ENCODE data around the gene GXYLT2. TPM values are rescaled to one million over a fixed set of nuclear protein-coding genes. Genes with fewer than 3 reads are reported as not detected.
"Not testable (repeated sequence)": the region's sequence is repeated elsewhere in the genome, so short reads cannot be mapped to it uniquely, and the experiment has no call there.

The GXYLT2 gene
- total and polyA plus RNA-seq, 2 donors (not counting 1 experiment from before 2014, with no cell fraction given) = 6.6 to 25.9 TPM

DNA sequence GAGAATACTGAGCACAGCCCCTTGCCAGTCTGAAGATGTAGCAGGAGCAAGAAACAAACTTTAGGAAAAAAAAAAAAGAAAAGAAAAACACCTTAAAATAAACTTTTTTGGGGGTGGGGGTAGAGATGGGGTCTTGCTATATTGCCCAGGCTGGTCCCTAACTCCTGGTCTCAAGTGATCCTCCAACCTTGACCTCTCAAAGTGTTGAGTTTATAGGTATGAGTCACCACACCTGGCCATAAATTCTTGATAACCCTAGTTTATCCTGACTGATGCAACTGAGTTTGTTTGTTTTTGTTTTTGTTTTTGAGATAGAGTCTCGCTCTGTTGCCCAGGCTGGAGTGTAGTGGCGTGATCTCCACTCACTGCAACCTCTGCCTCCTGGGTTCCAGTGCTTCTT lies 28.4 kb downstream of the GXYLT2 start:
- H3K79me2 ChIP-seq (ENCODE audit: control insufficient read depth, insufficient read depth, low read length) = no peaks in the 10 kb centered on the region
- TF ChIP-seq EZH2 (IDR thresholded peaks at IDR 0.05; ENCODE audit: low read length, missing control alignments) = no peak
- no peak for TF ChIP-seq CTCF (conservative IDR thresholded peaks at IDR 0.05 in 1 of 2, IDR thresholded peaks at IDR 0.05 in 1 of 2; ENCODE audit: low read depth in 1 of 2, low read length in 2 of 2)
- H3K4me2 ChIP-seq (ENCODE audit: extremely low read depth, insufficient read depth, low read length) = no peak overlapping the region

GRCh38 chr3:72919520-72919919 lies 31.7 kb downstream of the GXYLT2 start:
- TF ChIP-seq CTCF (conservative IDR thresholded peaks at IDR 0.05 in 1 of 2, IDR thresholded peaks at IDR 0.05 in 1 of 2; ENCODE audit: low read depth in 1 of 2, low read length in 2 of 2) = no peak
- no peak for TF ChIP-seq EZH2 (IDR thresholded peaks at IDR 0.05; ENCODE audit: low read length, missing control alignments)
- H4K20me1 ChIP-seq (ENCODE audit: control insufficient read depth, extremely low read depth, insufficient read depth, low read length) = no peaks in the 10 kb centered on the region
- H3K36me3 ChIP-seq (ENCODE audit: control insufficient read depth, insufficient read depth, low read length) = no peaks in the 10 kb centered on the region
- H3K4me1 ChIP-seq (ENCODE audit: control insufficient read depth, extremely low read depth, insufficient read depth, low read length) = no peaks in the 10 kb centered on the region
- no peaks in the 10 kb centered on the region for H3K9me3 ChIP-seq (ENCODE audit: control insufficient read depth, insufficient read depth, low read depth, low read length)
- H2AFZ ChIP-seq (ENCODE audit: low read length) = no peak overlapping the region
- no peak overlapping the region for H3K9ac ChIP-seq (ENCODE audit: insufficient read depth, low read length)
- DNase-seq (ENCODE audit: low read depth in 2 of 2) = no peak
- H3K79me2 ChIP-seq (ENCODE audit: control insufficient read depth, insufficient read depth, low read length) = no peaks in the 10 kb centered on the region
- no peak overlapping the region for H3K4me3 ChIP-seq (replicated peaks in 1 of 4; ENCODE audit: control extremely low read depth in 1 of 4, insufficient read depth in 1 of 4, low read depth in 3 of 4, low read length in 4 of 4)
- no peak overlapping the region for H3K27ac ChIP-seq (ENCODE audit: insufficient read depth, low read length)
- no peaks in the 10 kb centered on the region for H3K27me3 ChIP-seq (ENCODE audit: control insufficient read depth, insufficient read depth, low read length)
- no peak overlapping the region for H3K4me2 ChIP-seq (ENCODE audit: extremely low read depth, insufficient read depth, low read length)

More for the DNA sequence above, 28.4 kb downstream of the GXYLT2 start:
- H3K27ac ChIP-seq (ENCODE audit: insufficient read depth, low read length) = no peak overlapping the region
- H2AFZ ChIP-seq (ENCODE audit: low read length) = no peak overlapping the region
- no peak overlapping the region for H3K4me3 ChIP-seq (replicated peaks in 1 of 4; ENCODE audit: control extremely low read depth in 1 of 4, insufficient read depth in 1 of 4, low read depth in 3 of 4, low read length in 4 of 4)
- H4K20me1 ChIP-seq (ENCODE audit: control insufficient read depth, extremely low read depth, insufficient read depth, low read length) = no peaks in the 10 kb centered on the region
- H3K27me3 ChIP-seq (ENCODE audit: control insufficient read depth, insufficient read depth, low read length) = no peaks in the 10 kb centered on the region
- H3K9ac ChIP-seq (ENCODE audit: insufficient read depth, low read length) = no peak overlapping the region
- H3K4me1 ChIP-seq (ENCODE audit: control insufficient read depth, extremely low read depth, insufficient read depth, low read length) = no peaks in the 10 kb centered on the region
- no peaks in the 10 kb centered on the region for H3K36me3 ChIP-seq (ENCODE audit: control insufficient read depth, insufficient read depth, low read length)
- H3K9me3 ChIP-seq (ENCODE audit: control insufficient read depth, insufficient read depth, low read depth, low read length) = no peaks in the 10 kb centered on the region
- DNase-seq (ENCODE audit: low read depth in 2 of 2) = no peak

DNA sequence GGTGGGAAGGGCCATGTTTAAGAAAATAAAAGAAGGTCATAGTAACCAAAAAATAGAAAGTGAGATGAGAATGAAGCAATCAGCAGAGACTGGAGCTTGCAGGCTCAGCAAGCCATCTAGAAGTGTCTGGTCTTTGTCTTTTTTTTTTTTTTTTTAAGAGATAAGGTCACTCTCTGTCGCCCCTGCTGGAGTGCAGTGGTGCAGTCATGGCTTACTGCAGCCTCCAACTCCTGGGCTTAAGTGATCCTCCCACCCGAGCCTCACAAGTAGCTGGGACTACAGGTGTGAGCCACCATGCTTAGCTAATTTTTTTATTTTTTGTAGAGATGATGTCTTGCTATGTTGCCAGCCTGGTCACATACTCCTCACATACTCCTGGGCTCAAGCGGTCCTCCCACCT lies 36.2 kb downstream of the GXYLT2 start:
- no peaks in the 10 kb centered on the region for H3K79me2 ChIP-seq (ENCODE audit: control insufficient read depth, insufficient read depth, low read length)
- no peak for DNase-seq (ENCODE audit: low read depth in 2 of 2)
- H2AFZ ChIP-seq (ENCODE audit: low read length) = no peak overlapping the region
- H3K27me3 ChIP-seq (ENCODE audit: control insufficient read depth, insufficient read depth, low read length) = no peaks in the 10 kb centered on the region
- no peak overlapping the region for H3K27ac ChIP-seq (ENCODE audit: insufficient read depth, low read length)
- H3K4me2 ChIP-seq (ENCODE audit: extremely low read depth, insufficient read depth, low read length) = no peak overlapping the region
- H3K4me3 ChIP-seq (replicated peaks in 1 of 4; ENCODE audit: control extremely low read depth in 1 of 4, insufficient read depth in 1 of 4, low read depth in 3 of 4, low read length in 4 of 4) = no peak overlapping the region
- no peaks in the 10 kb centered on the region for H4K20me1 ChIP-seq (ENCODE audit: control insufficient read depth, extremely low read depth, insufficient read depth, low read length)
- no peaks in the 10 kb centered on the region for H3K36me3 ChIP-seq (ENCODE audit: control insufficient read depth, insufficient read depth, low read length)
- TF ChIP-seq EZH2 (IDR thresholded peaks at IDR 0.05; ENCODE audit: low read length, missing control alignments) (no peak), CTCF (conservative IDR thresholded peaks at IDR 0.05 in 1 of 2, IDR thresholded peaks at IDR 0.05 in 1 of 2; ENCODE audit: low read depth in 1 of 2, low read length in 2 of 2) (no peak)
- H3K4me1 ChIP-seq (ENCODE audit: control insufficient read depth, extremely low read depth, insufficient read depth, low read length) = no peaks in the 10 kb centered on the region
- no peak overlapping the region for H3K9ac ChIP-seq (ENCODE audit: insufficient read depth, low read length)
- no peaks in the 10 kb centered on the region for H3K9me3 ChIP-seq (ENCODE audit: control insufficient read depth, insufficient read depth, low read depth, low read length)

DNA sequence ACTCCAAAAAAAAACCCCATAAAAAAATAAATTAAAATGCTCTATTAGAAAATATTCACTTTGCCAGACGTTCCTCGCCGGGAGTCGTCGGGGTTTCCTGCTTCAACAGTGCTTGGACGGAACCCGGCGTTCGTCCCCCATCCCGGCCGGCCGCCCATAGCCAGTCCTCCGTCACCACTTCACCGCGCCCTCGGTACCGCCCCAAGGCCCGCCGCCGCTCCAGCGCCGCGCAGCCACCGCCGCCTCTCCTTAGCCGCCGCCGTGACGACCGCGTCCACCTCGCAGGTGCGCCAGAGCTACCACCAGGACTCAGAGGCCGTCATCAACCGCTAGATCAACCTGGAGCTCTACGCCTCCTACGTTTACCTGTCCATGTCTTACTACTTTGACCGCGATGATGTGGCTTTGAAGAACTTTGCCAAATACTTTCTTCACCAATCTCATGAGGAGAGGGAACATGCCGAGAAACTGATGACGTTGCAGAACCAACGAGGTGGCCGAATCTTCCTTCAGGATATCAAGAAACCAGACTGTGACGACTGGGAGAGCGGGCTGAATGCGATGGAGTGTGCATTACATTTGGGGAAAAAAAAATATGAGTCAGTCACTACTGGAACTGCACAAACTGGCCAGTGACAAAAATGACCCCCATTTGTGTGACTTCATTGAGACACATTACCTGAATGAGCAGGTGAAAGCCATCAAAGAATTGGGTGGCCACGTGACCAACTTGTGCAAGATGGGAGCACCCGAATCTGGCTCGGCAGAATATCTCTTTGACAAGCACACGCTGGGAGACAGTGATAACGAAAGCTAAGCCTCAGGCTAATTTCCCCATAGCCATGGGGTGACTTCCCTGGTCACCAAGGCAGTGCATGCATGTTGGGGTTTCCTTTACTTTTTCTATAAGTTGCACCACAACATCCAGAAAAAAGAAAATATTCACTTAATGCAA lies 41.2 kb downstream of the GXYLT2 start:
- not testable (repeated sequence) for H3K79me2 ChIP-seq (ENCODE audit: control insufficient read depth, insufficient read depth, low read length); H3K27ac ChIP-seq (ENCODE audit: insufficient read depth, low read length); H3K36me3 ChIP-seq (ENCODE audit: control insufficient read depth, insufficient read depth, low read length); H3K4me1 ChIP-seq (ENCODE audit: control insufficient read depth, extremely low read depth, insufficient read depth, low read length); DNase-seq (ENCODE audit: low read depth in 2 of 2); H3K9me3 ChIP-seq (ENCODE audit: control insufficient read depth, insufficient read depth, low read depth, low read length); H3K27me3 ChIP-seq (ENCODE audit: control insufficient read depth, insufficient read depth, low read length); H3K4me2 ChIP-seq (ENCODE audit: extremely low read depth, insufficient read depth, low read length); H3K9ac ChIP-seq (ENCODE audit: insufficient read depth, low read length); H2AFZ ChIP-seq (ENCODE audit: low read length); H3K4me3 ChIP-seq (replicated peaks in 1 of 4; ENCODE audit: control extremely low read depth in 1 of 4, insufficient read depth in 1 of 4, low read depth in 3 of 4, low read length in 4 of 4); H4K20me1 ChIP-seq (ENCODE audit: control insufficient read depth, extremely low read depth, insufficient read depth, low read length)
